ENCODE data around the gene RBM11. TPM values are rescaled to one million over a fixed set of nuclear protein-coding genes. Genes with fewer than 3 reads are reported as not detected.

RBM11 gene
- total RNA-seq, 1 donor from 2014 or later, result 0.26 TPM

- no peak for DNase-seq (ENCODE audit: low read depth)
- no peak for TF ChIP-seq CTCF (IDR thresholded peaks at IDR 0.05; ENCODE audit: insufficient read depth, low read length, severe bottlenecking)
- no peak overlapping the region for H3K4me3 ChIP-seq (ENCODE audit: low read depth, low read length)
- no peaks in the 10 kb centered on the region for H3K27me3 ChIP-seq (ENCODE audit: control insufficient read depth, insufficient read depth, low read length)
- no peak for FAIRE-seq
- no peaks in the 10 kb centered on the region for H3K36me3 ChIP-seq (ENCODE audit: control insufficient read depth, insufficient read depth, low read length)
Measured at GRCh38 chr21:14229399-14229798, 13.4 kb downstream of the RBM11 start.

- no peak for TF ChIP-seq CTCF (IDR thresholded peaks at IDR 0.05; ENCODE audit: insufficient read depth, low read length, severe bottlenecking)
- Histone ChIP-seq H3K4me3 (ENCODE audit: low read depth, low read length) (no peak overlapping the region), H3K36me3 (ENCODE audit: control insufficient read depth, insufficient read depth, low read length) (no peaks in the 10 kb centered on the region), H3K27me3 (ENCODE audit: control insufficient read depth, insufficient read depth, low read length) (no peaks in the 10 kb centered on the region)
- no peak for FAIRE-seq
- DNase-seq (ENCODE audit: low read depth), result no peak
Measured at GRCh38 chr21:14235101-14235500, 19.1 kb downstream of the RBM11 start.

DNA sequence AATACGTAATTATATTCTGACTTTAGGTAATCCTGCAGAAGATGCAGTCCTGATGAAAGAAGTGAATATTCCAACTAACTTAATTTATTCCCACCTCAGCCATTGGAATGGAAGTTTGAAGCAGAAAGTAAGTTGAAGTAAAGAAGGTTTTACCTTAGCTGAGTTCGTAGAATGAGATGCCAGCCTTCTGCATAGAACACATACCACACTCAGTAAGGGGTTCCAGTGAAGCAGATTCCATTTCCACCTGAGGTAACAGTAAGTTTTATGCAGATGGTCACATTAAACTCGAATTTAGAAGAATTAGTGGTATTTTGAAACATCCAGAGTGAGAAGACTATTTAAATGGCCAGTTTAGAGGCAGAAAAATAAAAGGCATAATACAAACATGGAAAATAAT lies 20.2 kb downstream of the RBM11 start:
- FAIRE-seq, result no peak
- no peak for DNase-seq (ENCODE audit: low read depth)
- TF ChIP-seq CTCF (IDR thresholded peaks at IDR 0.05; ENCODE audit: insufficient read depth, low read length, severe bottlenecking), result no peak
- Histone ChIP-seq H3K4me3 (ENCODE audit: low read depth, low read length) (no peak overlapping the region), H3K36me3 (ENCODE audit: control insufficient read depth, insufficient read depth, low read length) (no peaks in the 10 kb centered on the region), H3K27me3 (ENCODE audit: control insufficient read depth, insufficient read depth, low read length) (no peaks in the 10 kb centered on the region)

GRCh38 chr21:14239281-14239680 lies 23.3 kb downstream of the RBM11 start:
- Histone ChIP-seq H3K27me3 (ENCODE audit: control insufficient read depth, insufficient read depth, low read length) (no peaks in the 10 kb centered on the region), H3K4me3 (ENCODE audit: low read depth, low read length) (no peak overlapping the region), H3K36me3 (ENCODE audit: control insufficient read depth, insufficient read depth, low read length) (no peaks in the 10 kb centered on the region)
- TF ChIP-seq CTCF (IDR thresholded peaks at IDR 0.05; ENCODE audit: insufficient read depth, low read length, severe bottlenecking), result no peak
- DNase-seq (ENCODE audit: low read depth) (no peak), FAIRE-seq (no peak)

DNA sequence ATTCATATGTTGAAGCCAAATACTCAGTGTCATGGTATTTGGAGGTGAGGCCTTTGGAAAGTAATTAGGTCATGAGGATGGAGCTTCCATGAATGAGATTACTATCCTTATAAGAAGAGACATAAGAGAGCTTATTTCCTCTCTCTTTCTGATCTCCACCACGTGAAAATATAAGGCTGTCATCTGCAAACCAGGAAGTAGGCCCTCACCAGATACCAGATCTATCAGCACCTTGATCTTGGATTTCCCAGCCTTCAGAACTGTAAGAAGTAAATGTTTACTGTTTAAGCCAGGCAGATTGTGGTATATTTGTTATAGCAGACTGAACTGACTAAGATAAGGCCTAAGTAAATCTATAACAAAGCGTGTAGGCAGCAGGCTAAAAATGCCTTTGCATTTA lies 25.3 kb downstream of the RBM11 start:
- TF ChIP-seq CTCF (IDR thresholded peaks at IDR 0.05; ENCODE audit: insufficient read depth, low read length, severe bottlenecking), result no peak
- no peak for DNase-seq (ENCODE audit: low read depth)
- H3K4me3 ChIP-seq (ENCODE audit: low read depth, low read length), result no peak overlapping the region
- FAIRE-seq, result no peak
- H3K36me3 ChIP-seq (ENCODE audit: control insufficient read depth, insufficient read depth, low read length), result no peaks in the 10 kb centered on the region
- no peaks in the 10 kb centered on the region for H3K27me3 ChIP-seq (ENCODE audit: control insufficient read depth, insufficient read depth, low read length)

- no peak for TF ChIP-seq CTCF (IDR thresholded peaks at IDR 0.05; ENCODE audit: insufficient read depth, low read length, severe bottlenecking)
- Histone ChIP-seq H3K27me3 (ENCODE audit: control insufficient read depth, insufficient read depth, low read length) (no peaks in the 10 kb centered on the region), H3K4me3 (ENCODE audit: low read depth, low read length) (no peak overlapping the region), H3K36me3 (ENCODE audit: control insufficient read depth, insufficient read depth, low read length) (no peaks in the 10 kb centered on the region)
- FAIRE-seq (no peak), DNase-seq (ENCODE audit: low read depth) (no peak)
Measured at GRCh38 chr21:14243461-14243860, 27.5 kb downstream of the RBM11 start.
